Activated B cell treated with CpG ODN at 0.5 μM for 24 hours (primary cell): ENCODE data around the gene ULK2. TPM values are rescaled to one million over a fixed set of nuclear protein-coding genes. Genes with fewer than 3 reads are reported as not detected.

Experiments
- ATAC-seq: fragments of 200-7000 bp; cut with Tn5 transposase; one replicate; pipeline ENCODE4 v1.10.0; 2021; ENCODE audit warnings: low read depth, mild to moderate bottlenecking, moderate library complexity
- CTCF ChIA-PET: fragments of 350-600 bp; sonication (Branson Sonifier 250); formaldehyde crosslinking; loops from one replicate; lab custom pipeline; 2021; ENCODE audit warnings: antibody characterized with exemption; lab: Charles Lee
- POLR2A ChIA-PET: fragments of 350-600 bp; sonication (Branson Sonifier 250); formaldehyde crosslinking; loops from one replicate; lab custom pipeline; 2021; ENCODE audit warnings: antibody characterized with exemption; lab: Charles Lee
- DNase-seq: peaks from one replicate; pipeline ENCODE4 v3.0.0; 2022
- H3K27ac Mint-ChIP-seq: one replicate; pipeline ENCODE4 v1.8.0; 2020; ENCODE audit warnings: mixed read lengths
- H3K27me3 Mint-ChIP-seq: one replicate; pipeline ENCODE4 v1.8.0; 2021; ENCODE audit warnings: mixed read lengths
- H3K36me3 Mint-ChIP-seq: one replicate; pipeline ENCODE4 v1.8.0; 2021; ENCODE audit warnings: low read depth, mixed read lengths
- H3K4me1 Mint-ChIP-seq: one replicate; pipeline ENCODE4 v1.8.0; 2021; ENCODE audit warnings: mixed read lengths
- H3K4me3 Mint-ChIP-seq: one replicate; pipeline ENCODE4 v1.8.0; 2020; ENCODE audit warnings: mild to moderate bottlenecking, mixed read lengths
- H3K9me3 Mint-ChIP-seq: one replicate; pipeline ENCODE4 v1.8.0; 2020; ENCODE audit warnings: mixed read lengths
- intact Hi-C: fragments of 100-400 bp; cut with micrococcal nuclease; formaldehyde crosslinking; loops from one replicate; pipeline ENCODE4 v1.15.1; 2024
- total RNA-seq: library from RNA; stranded (reverse); gene quantifications from 2 replicates; pipeline ENCODE4 v1.2.3, GENCODE V29; 2022
- TF ChIP-seq, protein P1 (sequence below): fragments of 200-600 bp; IDR thresholded peaks from one replicate; pipeline ENCODE4 v1.8.0; 2022; ENCODE audit warnings: antibody characterized with exemption, mild to moderate bottlenecking

Gene ULK2
- total RNA-seq, 1 donor from 2014 or later, result 3.0 TPM

DNA sequence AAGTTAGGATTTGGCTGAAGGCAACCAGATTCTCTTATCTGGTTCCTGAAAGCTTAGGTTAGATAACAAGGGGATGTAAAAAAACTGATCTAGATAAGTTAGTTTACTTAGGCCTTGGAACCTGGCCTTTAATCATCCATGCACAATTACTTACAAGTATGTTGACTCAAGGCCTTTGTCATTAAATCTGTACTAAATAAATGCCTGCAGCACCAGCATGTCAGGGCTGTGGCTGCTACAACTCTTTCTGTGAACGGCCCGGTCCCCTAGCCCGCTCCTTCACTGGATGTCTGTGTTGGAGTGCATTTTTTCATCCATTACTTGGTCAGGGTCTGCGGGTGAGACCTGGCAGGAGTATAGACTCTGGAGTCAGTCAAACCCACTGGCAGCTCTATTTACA, 71.3 kb downstream of the ULK2 start:
- POLR2A ChIA-PET, result interaction anchor here (0.6 kb wide), 1 partner anchor 196 kb away, joined by 9 read pairs; no protein-coding TSS in a partner anchor
- CTCF ChIA-PET, result no interaction called here
- no peak for ATAC-seq
- H3K27ac Mint-ChIP-seq, result no peak overlapping the region
- no peak for DNase-seq
- intact Hi-C loops, result no loop called here
- H3K36me3 Mint-ChIP-seq, result peaks cover 28% of the 10 kb centered on the region
- no peak overlapping the region for H3K4me3 Mint-ChIP-seq
- no peaks in the 10 kb centered on the region for H3K4me1 Mint-ChIP-seq
- TF ChIP-seq, protein P1, sequence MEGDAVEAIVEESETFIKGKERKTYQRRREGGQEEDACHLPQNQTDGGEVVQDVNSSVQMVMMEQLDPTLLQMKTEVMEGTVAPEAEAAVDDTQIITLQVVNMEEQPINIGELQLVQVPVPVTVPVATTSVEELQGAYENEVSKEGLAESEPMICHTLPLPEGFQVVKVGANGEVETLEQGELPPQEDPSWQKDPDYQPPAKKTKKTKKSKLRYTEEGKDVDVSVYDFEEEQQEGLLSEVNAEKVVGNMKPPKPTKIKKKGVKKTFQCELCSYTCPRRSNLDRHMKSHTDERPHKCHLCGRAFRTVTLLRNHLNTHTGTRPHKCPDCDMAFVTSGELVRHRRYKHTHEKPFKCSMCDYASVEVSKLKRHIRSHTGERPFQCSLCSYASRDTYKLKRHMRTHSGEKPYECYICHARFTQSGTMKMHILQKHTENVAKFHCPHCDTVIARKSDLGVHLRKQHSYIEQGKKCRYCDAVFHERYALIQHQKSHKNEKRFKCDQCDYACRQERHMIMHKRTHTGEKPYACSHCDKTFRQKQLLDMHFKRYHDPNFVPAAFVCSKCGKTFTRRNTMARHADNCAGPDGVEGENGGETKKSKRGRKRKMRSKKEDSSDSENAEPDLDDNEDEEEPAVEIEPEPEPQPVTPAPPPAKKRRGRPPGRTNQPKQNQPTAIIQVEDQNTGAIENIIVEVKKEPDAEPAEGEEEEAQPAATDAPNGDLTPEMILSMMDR, result no peak
- peaks cover 24% of the 10 kb centered on the region for H3K9me3 Mint-ChIP-seq
- H3K27me3 Mint-ChIP-seq, result no peaks in the 10 kb centered on the region

DNA sequence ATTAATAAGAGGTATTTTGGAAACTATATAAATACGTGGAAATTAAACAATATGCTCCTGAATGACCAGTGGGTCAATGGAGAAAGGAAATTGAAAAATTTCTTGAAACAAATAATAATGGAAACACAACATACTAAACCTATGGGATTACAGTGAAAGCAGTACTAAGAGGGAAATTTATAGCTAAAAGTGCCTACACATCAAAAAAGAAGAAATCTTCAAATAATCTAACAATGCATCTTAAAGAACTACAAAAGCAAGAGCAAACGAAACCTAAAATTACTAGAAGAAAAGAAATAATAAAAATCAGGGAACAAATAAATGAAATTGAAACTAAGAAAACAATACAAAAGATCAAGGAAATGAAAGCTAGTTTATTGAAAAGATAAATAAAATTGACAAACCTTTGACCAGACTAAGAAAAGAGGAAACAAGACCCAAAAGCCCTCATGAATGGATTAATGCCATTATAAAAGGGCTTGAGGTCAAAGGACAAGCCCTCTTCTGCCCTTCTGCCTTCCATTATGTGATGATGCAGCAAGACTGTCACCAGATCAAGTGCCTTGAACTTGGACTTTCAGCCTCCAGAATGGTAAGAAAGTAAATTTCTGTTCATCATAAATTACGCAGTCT, 75.7 kb downstream of the ULK2 start:
- H3K4me3 Mint-ChIP-seq, result no peak overlapping the region
- no peaks in the 10 kb centered on the region for H3K4me1 Mint-ChIP-seq
- H3K27me3 Mint-ChIP-seq, result no peaks in the 10 kb centered on the region
- ATAC-seq (no peak), DNase-seq (no peak)
- ChIA-PET CTCF (no interaction called here), POLR2A (interaction anchor here (0.6 kb wide), 1 partner anchor 216 kb away, joined by 5 read pairs; no protein-coding TSS in a partner anchor)
- no peak overlapping the region for H3K27ac Mint-ChIP-seq
- H3K36me3 Mint-ChIP-seq, result peaks cover 28% of the 10 kb centered on the region
- TF ChIP-seq, protein P1, result no peak
- peaks cover 24% of the 10 kb centered on the region for H3K9me3 Mint-ChIP-seq
- intact Hi-C loops, result no loop called here

DNA sequence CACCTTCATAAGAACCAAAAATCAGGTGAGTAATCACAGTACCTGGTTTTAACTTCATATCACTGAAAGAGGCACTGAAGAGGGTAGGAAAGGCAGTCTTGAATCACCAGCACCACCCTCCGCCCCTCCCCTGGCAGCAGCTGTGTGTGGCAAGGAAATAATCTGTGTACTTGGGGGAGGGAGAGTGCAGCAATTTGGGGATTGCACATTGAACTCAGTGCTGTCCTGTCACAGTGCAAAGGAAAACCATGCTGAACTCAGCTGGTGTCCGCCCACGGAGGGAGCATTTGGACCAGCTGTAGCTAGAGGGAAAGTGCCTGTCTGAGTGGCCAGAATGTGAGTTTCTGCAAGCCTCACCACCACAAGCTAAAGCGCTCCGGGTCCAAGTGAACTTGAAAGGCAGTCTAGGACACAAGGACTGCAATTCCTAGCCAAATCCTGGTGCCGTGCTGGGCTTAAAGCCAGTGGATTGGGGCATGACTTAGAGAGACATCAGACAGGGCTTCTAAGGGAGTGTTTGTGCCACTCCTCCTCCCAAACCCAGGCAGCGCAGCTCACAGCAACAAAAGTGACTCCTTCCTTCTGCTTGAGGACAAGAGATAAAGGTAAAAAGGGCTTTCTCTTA, 79.9 kb downstream of the ULK2 start:
- TF ChIP-seq, protein P1, result no peak
- ChIA-PET POLR2A (no interaction called here), CTCF (no interaction called here)
- H3K4me1 Mint-ChIP-seq, result no peaks in the 10 kb centered on the region
- ATAC-seq, result no peak
- H3K27me3 Mint-ChIP-seq, result no peaks in the 10 kb centered on the region
- DNase-seq, result no peak
- peaks cover 3% of the 10 kb centered on the region for H3K36me3 Mint-ChIP-seq
- peaks cover under 1% of the 10 kb centered on the region for H3K9me3 Mint-ChIP-seq
- no peak overlapping the region for H3K4me3 Mint-ChIP-seq
- no peak overlapping the region for H3K27ac Mint-ChIP-seq
- intact Hi-C loops, result no loop called here

DNA sequence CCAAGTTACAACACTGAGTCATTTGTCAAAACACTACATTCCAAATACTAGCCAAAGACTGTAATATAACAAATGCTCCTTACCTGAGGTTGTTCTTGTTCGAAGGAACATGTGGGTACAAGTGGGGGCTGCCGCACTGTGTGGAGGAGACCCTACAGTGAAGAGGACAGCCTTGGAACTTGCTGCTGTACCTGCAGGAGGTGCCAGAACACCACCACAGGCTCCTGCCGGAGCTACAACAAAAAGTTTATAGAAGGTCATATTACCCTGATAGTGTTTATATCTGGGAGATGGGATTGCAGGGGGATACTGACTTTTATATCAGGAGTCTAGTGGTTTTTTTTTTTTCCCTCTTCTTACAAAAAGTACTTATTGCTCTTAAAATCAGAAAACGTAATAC, 81.9 kb downstream of the ULK2 start:
- ATAC-seq (no peak), DNase-seq (no peak)
- ChIA-PET CTCF (no interaction called here), POLR2A (no interaction called here)
- H3K36me3 Mint-ChIP-seq, result peaks cover 2% of the 10 kb centered on the region
- TF ChIP-seq, protein P1, result no peak
- H3K27ac Mint-ChIP-seq, result no peak overlapping the region
- H3K27me3 Mint-ChIP-seq, result no peaks in the 10 kb centered on the region
- no peak overlapping the region for H3K4me3 Mint-ChIP-seq
- H3K9me3 Mint-ChIP-seq, result no peaks in the 10 kb centered on the region
- no peaks in the 10 kb centered on the region for H3K4me1 Mint-ChIP-seq
- intact Hi-C loops, result no loop called here
